Melanocyte of skin (primary cell): Measurements from ENCODE around the gene ORC5. TPM values are rescaled to one million over a fixed set of nuclear protein-coding genes. Genes with fewer than 3 reads are reported as not detected.

Source experiments
- total RNA-seq, 2 donors: library from RNA; depleted of rRNA; stranded (reverse); fragments of >200 nt; gene quantifications; 2 replicates each; pipeline ENCODE4 v1.2.3, GENCODE V29; 2012

The ORC5 gene
- total RNA-seq = 10 to 100 TPM; 23.7 to 39.0 TPM

DNA sequence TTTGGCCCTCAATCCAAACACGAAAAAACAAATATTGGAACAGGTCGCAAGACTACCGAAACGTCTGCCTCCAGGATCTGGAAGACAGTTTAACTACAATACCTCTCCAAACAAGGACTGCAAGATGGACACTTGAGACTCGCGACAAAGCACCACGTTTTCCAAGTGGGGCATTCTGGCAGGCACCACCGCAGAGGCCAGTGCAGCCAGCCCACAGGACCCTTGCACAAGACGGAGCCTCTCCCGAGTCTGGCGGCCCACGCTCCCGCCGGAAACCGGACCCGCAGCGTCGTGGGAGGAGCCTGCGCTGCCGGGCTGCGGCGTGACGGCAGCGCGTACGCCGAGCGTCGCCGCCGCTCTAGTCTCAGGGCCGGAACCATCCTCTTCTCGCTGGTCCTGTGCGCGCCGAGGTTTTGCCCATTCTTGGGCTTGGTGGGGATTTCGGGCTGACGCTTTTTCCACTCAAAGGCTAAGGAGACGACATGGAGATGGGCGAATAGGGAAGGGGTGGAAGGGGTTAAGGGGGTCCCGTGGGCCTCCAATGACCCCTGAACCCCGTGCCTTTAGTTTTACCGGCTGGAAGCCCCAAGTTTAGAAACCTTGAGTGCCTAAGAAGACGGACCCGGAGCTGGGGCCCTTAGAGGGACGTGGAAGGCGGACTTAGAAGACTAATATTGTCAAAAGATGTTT is at the start of gene ORC5:
TSS of gene ORC5 (minus strand) at position 283 of the 690 bp plus-strand sequence. CDS start at position 174, 109 bp downstream.

Other genes starting within 250 kb of the ORC5 start
- gene RELN, start 218.4 kb downstream of the ORC5 start, total RNA-seq = under 1 TPM; under 0.01 to 0.33 TPM
- gene LHFPL3, start 120.6 kb upstream of the ORC5 start, total RNA-seq = not detected